ENCODE results near the gene AP3D1. TPM values are rescaled to one million over a fixed set of nuclear protein-coding genes. Genes with fewer than 3 reads are reported as not detected.

Gene AP3D1
- total RNA-seq, 1 donor from 2014 or later = 109 TPM

- ATAC-seq (no peak), DNase-seq (peak; percentile 84)
- H3K27me3 ChIP-seq = no peaks in the 10 kb centered on the region
- H3K4me1 ChIP-seq = peaks cover 67% of the 10 kb centered on the region
- H3K36me3 ChIP-seq = peaks cover 8% of the 10 kb centered on the region
- H3K27ac ChIP-seq = peak overlapping the region; percentile 93
- H3K4me3 ChIP-seq = no peak overlapping the region
- no peaks in the 10 kb centered on the region for H3K9me3 ChIP-seq
- intact Hi-C loops (cut with DNase I) = no loop called here
- TF ChIP-seq, protein P1, sequence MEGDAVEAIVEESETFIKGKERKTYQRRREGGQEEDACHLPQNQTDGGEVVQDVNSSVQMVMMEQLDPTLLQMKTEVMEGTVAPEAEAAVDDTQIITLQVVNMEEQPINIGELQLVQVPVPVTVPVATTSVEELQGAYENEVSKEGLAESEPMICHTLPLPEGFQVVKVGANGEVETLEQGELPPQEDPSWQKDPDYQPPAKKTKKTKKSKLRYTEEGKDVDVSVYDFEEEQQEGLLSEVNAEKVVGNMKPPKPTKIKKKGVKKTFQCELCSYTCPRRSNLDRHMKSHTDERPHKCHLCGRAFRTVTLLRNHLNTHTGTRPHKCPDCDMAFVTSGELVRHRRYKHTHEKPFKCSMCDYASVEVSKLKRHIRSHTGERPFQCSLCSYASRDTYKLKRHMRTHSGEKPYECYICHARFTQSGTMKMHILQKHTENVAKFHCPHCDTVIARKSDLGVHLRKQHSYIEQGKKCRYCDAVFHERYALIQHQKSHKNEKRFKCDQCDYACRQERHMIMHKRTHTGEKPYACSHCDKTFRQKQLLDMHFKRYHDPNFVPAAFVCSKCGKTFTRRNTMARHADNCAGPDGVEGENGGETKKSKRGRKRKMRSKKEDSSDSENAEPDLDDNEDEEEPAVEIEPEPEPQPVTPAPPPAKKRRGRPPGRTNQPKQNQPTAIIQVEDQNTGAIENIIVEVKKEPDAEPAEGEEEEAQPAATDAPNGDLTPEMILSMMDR (IDR thresholded peaks at IDR 0.05) = no peak
Measured at GRCh38 chr19:2053601-2054389, 97.6 kb downstream of the AP3D1 start.

GRCh38 chr19:2051773-2052704 is 99.3 kb downstream of the AP3D1 start:
- Histone ChIP-seq H3K9me3 (no peaks in the 10 kb centered on the region), H3K4me1 (peaks cover 68% of the 10 kb centered on the region), H3K36me3 (peaks cover 21% of the 10 kb centered on the region), H3K27ac (peak overlapping the region; percentile 91), H3K4me3 (peak overlapping the region; percentile 97), H3K27me3 (no peaks in the 10 kb centered on the region)
- no peak for DNase-seq
- TF ChIP-seq, protein P1 (IDR thresholded peaks at IDR 0.05) = no peak
- no peak for ATAC-seq
- intact Hi-C loops (cut with DNase I) = no loop called here

DNA sequence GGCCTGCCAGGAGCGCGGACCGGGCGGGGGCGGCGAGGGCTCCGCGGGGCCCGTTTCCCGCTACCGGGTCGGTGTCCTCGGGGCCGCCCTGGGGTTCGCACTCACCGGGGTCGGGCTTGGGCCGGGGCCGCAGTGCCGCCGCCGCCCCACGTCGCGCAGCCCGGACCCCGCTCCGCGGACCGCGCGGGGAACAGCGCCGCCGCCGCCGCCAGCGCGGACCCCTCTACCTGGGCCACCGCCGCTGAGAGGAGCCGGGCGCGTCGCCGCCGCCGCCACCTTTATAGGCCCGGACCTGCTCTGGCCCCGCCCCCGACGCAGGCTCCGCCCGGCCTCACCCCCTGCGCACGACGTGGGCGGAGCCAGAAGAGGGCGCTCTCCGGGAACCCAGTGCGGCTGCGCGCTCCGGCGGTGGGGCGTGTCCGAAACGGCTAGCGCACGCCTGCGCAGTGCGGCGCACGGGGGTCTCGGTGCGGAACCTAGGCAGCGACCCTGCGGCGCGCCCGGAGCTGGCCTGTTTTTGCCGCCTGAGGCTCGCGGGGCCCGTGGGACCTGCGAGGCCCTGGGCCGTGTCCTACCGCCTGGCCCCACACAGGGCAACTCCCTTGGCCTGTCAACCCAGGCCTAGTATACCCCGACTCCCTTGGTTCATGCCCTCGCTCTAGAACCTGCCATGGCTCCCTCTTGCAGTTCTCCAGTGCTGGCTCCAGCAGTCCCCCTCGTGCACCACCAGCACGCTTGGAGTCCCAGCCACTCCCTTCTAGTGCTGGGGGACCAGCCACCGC is 100.2 kb downstream of the AP3D1 start, which contains the start of gene MKNK2:
TSS of gene MKNK2 (minus strand) at position 254 of the 782 bp plus-strand sequence. CDS start 393 bp downstream, outside the sequence.
- TF ChIP-seq, protein P1 (IDR thresholded peaks at IDR 0.05) = peak; percentile 47
- Histone ChIP-seq H3K27me3 (no peaks in the 10 kb centered on the region), H3K4me1 (peaks cover 71% of the 10 kb centered on the region), H3K36me3 (peaks cover 30% of the 10 kb centered on the region), H3K4me3 (peak within 1 kb of the TSS; percentile 97), H3K9me3 (no peaks in the 10 kb centered on the region), H3K27ac (peak within 1 kb of the TSS; percentile 95)
- DNase-seq (peak; percentile 96), ATAC-seq (peak; percentile 80)
- intact Hi-C loops (cut with DNase I) = no loop called here

Other genes starting within 250 kb of the AP3D1 start
- gene ADAT3, start 246.2 kb downstream of the AP3D1 start, total RNA-seq = 6.3 TPM
- 73.2 TPM for gene SCAMP4, start 246.2 kb downstream of the AP3D1 start, total RNA-seq
- gene CSNK1G2, start 210.4 kb downstream of the AP3D1 start, total RNA-seq = 60.6 TPM
- gene BTBD2, start 135.9 kb downstream of the AP3D1 start, total RNA-seq = 56.5 TPM
- 314 TPM for gene MKNK2, start 100.3 kb downstream of the AP3D1 start, total RNA-seq
- 58.8 TPM for gene MOB3A, start 55.2 kb downstream of the AP3D1 start, total RNA-seq
- gene IZUMO4, start 54.7 kb downstream of the AP3D1 start, total RNA-seq = 6.8 TPM
- 42.0 TPM for gene DOT1L, start 12.4 kb upstream of the AP3D1 start, total RNA-seq
- 54.6 TPM for gene PLEKHJ1, start 84.8 kb upstream of the AP3D1 start, total RNA-seq
- 67.1 TPM for gene SF3A2, start 85.3 kb upstream of the AP3D1 start, total RNA-seq
- 6.1 TPM for gene AMH, start 97.8 kb upstream of the AP3D1 start, total RNA-seq
- 1.1 TPM for gene JSRP1, start 104.9 kb upstream of the AP3D1 start, total RNA-seq
- gene PEAK3, start 130.6 kb upstream of the AP3D1 start, total RNA-seq = 4.5 TPM
- gene LINGO3, start 156.6 kb upstream of the AP3D1 start, total RNA-seq = not detected
- gene LSM7, start 177.0 kb upstream of the AP3D1 start, total RNA-seq = 55.9 TPM
- 50.9 TPM for gene SPPL2B, start 177.1 kb upstream of the AP3D1 start, total RNA-seq
- not detected for gene TMPRSS9, start 208.7 kb upstream of the AP3D1 start, total RNA-seq

All from upper lobe of right lung (tissue), 1 donor.